Measurements from ENCODE around the gene PITX3.
"Not testable (repeated sequence)": the region's sequence is repeated elsewhere in the genome, so short reads cannot be mapped to it uniquely, and the experiment has no call there.

Gene PITX3

GRCh38 chr10:102220612-102221011 is 20.7 kb downstream of the PITX3 start:
- ChIA-PET POLR2A (ENCODE audit: low non-redundant PET) (no interaction called here), CTCF (interaction anchor here (0.8 to 1.1 kb wide), 2 partner anchors 10 to 14 kb away, joined by 5 read pairs; no protein-coding TSS in a partner anchor)
- DNase-seq (ENCODE audit: low spot score) = no peak
- TF ChIP-seq, protein P1, sequence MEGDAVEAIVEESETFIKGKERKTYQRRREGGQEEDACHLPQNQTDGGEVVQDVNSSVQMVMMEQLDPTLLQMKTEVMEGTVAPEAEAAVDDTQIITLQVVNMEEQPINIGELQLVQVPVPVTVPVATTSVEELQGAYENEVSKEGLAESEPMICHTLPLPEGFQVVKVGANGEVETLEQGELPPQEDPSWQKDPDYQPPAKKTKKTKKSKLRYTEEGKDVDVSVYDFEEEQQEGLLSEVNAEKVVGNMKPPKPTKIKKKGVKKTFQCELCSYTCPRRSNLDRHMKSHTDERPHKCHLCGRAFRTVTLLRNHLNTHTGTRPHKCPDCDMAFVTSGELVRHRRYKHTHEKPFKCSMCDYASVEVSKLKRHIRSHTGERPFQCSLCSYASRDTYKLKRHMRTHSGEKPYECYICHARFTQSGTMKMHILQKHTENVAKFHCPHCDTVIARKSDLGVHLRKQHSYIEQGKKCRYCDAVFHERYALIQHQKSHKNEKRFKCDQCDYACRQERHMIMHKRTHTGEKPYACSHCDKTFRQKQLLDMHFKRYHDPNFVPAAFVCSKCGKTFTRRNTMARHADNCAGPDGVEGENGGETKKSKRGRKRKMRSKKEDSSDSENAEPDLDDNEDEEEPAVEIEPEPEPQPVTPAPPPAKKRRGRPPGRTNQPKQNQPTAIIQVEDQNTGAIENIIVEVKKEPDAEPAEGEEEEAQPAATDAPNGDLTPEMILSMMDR (conservative IDR thresholded peaks at IDR 0.05; ENCODE audit: low read depth) = no peak
- H3K27ac ChIP-seq = no peak overlapping the region

GRCh38 chr10:102219370-102219769 is 21.9 kb downstream of the PITX3 start:
- TF ChIP-seq, protein P1 (conservative IDR thresholded peaks at IDR 0.05; ENCODE audit: low read depth) = no peak
- ChIA-PET POLR2A (ENCODE audit: low non-redundant PET) (interaction anchor here (0.6 kb wide), 1 partner anchor 31 kb away, joined by 4 read pairs; no protein-coding TSS in a partner anchor), CTCF (interaction anchor here (0.6 to 1.5 kb wide), 5 partner anchors 9 to 66 kb away, joined by 3 to 6 read pairs (median 3); no protein-coding TSS in a partner anchor)
- no peak for DNase-seq (ENCODE audit: low spot score)
- H3K27ac ChIP-seq = no peak overlapping the region

GRCh38 chr10:102213599-102213998 is 27.7 kb downstream of the PITX3 start:
- DNase-seq (ENCODE audit: low spot score); H3K27ac ChIP-seq; CTCF ChIA-PET; POLR2A ChIA-PET (ENCODE audit: low non-redundant PET): not testable (repeated sequence)

DNA sequence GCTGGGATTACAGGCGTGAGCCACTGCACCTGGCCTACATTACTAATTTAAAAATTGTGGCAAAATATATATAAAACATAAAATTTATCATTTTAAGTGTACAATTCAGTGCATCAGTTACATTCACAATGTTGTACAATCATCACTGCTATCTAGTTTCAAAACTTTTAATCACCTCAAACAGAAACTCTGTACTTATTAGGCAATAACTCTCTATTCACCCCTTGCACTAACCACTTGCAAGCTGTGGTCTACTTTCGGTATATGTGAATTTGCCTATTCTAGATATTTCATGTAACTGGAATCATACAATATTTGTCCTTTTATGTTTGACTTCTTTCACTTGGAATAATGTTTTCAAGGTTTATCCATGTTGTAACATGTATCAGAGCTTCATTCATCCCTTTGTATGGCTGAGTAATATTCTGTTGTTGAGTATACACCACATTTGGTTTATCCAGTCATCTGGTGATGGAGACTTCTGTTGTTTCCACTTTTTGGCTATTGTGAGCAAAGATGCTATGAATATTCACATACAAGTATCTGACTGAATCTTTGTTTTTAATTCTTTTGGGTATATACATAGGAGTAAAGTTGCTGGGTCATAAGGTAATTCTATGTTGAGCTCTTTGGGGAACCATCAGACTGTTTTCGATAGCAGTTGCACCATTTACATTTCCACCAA is 29.6 kb downstream of the PITX3 start:
- ChIA-PET CTCF (interaction anchor here (0.8 to 1.4 kb wide), 2 partner anchors 10 to 42 kb away, joined by 3 to 5 read pairs; no protein-coding TSS in a partner anchor), POLR2A (ENCODE audit: low non-redundant PET) (interaction anchor here (0.5 kb wide), 1 partner anchor 173 kb away, joined by 3 read pairs; no protein-coding TSS in a partner anchor)
- no peak for DNase-seq (ENCODE audit: low spot score)
- no peak overlapping the region for H3K27ac ChIP-seq
- TF ChIP-seq, protein P1 (conservative IDR thresholded peaks at IDR 0.05; ENCODE audit: low read depth) = no peak

GRCh38 chr10:102208311-102209035 is 32.8 kb downstream of the PITX3 start:
- ChIA-PET POLR2A (ENCODE audit: low non-redundant PET) (no interaction called here), CTCF (no interaction called here)
- no peak for DNase-seq (ENCODE audit: low spot score)
- TF ChIP-seq, protein P1 (conservative IDR thresholded peaks at IDR 0.05; ENCODE audit: low read depth) = no peak
- H3K27ac ChIP-seq = no peak overlapping the region

DNA sequence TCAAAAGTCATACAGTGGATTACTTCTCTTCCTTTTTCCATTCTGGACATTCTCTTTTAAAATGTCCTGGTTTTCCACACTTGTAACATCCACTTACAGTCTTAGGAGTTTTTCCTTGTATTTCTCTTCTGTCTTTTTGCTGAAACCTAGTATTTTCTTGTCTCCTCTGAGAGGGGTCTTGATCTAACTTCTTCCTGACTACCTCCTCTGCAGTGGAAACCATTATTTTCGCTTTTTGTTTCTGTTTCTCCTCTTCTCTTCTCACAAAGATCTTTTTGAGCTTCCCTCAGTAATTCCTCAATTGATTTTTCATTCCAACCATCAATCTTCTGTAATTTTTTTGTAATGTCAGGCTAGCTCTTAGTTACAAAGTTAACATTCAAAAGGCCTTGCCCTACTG is 38.9 kb downstream of the PITX3 start:
- TF ChIP-seq, protein P1 (conservative IDR thresholded peaks at IDR 0.05; ENCODE audit: low read depth) = no peak
- no peak overlapping the region for H3K27ac ChIP-seq
- CTCF ChIA-PET = interaction anchor here (0.6 kb wide), 1 partner anchor 101 kb away, joined by 5 read pairs; no protein-coding TSS in a partner anchor
- no peak for DNase-seq (ENCODE audit: low spot score)
- POLR2A ChIA-PET (ENCODE audit: low non-redundant PET) = no interaction called here
